ENCODE data around the gene THEMIS2.

The THEMIS2 gene

DNA sequence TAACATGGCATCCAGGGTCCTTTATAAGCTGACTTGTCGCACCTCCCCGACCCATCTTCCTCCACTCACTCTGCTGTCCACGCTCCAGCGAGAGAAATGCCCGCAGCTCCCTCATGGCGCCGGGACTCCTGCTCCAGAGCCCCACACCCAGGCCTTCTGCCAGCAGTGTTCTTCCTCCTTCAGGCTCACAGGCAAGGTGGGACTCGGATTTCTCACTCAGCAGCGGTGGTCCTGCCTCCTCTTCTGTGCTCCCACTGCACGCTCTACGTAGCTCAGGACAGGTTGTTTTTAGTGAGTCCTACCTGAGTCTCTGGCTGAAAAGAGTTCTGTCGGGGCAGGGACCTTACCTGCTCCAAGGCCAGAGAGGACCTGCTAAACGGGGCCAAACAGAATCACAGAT lies 11.2 kb downstream of the THEMIS2 start:
- TF ChIP-seq, protein P1, sequence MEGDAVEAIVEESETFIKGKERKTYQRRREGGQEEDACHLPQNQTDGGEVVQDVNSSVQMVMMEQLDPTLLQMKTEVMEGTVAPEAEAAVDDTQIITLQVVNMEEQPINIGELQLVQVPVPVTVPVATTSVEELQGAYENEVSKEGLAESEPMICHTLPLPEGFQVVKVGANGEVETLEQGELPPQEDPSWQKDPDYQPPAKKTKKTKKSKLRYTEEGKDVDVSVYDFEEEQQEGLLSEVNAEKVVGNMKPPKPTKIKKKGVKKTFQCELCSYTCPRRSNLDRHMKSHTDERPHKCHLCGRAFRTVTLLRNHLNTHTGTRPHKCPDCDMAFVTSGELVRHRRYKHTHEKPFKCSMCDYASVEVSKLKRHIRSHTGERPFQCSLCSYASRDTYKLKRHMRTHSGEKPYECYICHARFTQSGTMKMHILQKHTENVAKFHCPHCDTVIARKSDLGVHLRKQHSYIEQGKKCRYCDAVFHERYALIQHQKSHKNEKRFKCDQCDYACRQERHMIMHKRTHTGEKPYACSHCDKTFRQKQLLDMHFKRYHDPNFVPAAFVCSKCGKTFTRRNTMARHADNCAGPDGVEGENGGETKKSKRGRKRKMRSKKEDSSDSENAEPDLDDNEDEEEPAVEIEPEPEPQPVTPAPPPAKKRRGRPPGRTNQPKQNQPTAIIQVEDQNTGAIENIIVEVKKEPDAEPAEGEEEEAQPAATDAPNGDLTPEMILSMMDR (conservative IDR thresholded peaks at IDR 0.05): no peak
- H3K27ac ChIP-seq: no peak overlapping the region

DNA sequence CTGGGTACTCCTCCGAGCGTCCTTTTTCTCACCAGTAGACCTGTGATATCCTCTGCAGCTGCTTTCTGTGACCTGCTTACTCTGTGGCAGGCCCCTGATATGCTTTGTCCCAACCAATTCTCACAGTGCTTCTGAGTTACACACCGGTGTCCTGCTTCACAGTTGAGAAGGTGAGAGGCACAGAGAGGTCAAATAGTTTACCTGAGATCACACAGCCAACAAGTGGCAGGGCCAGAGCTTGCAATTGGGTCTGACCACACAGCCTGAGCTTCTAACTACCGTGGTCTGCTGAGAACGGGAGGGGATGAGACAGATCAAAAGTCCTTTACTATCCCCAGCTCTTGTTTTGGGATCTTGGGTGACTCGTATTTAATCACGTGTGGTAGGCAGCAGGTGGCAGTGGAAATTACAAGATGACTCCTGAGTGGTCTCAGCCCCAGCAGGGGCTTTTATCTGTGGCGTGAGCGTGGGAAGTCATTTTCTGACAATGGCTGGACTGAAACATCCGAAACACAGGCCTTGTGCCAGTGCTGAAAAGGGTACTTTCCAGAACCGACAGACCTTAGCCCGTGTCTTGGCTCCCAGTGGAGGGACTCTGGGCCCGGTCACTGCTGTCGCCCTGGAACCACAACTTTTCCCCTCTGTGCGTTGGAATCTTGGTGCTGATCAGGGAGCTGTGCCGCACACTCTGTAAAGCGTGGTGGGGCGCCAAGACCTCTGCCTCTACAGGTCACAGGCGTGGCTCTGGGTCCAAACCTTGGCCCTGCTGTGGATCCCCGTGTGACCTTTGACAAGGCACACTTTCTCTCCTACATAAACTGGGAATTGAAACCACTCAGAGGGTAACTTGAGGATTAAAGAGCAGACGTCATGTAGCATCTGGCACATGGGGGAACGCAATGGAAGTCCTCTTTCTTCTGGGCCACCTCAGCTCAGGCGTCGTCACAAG lies 11.9 kb downstream of the THEMIS2 start:
- no peak overlapping the region for H3K27ac ChIP-seq
- TF ChIP-seq, protein P1 (conservative IDR thresholded peaks at IDR 0.05): no peak

DNA sequence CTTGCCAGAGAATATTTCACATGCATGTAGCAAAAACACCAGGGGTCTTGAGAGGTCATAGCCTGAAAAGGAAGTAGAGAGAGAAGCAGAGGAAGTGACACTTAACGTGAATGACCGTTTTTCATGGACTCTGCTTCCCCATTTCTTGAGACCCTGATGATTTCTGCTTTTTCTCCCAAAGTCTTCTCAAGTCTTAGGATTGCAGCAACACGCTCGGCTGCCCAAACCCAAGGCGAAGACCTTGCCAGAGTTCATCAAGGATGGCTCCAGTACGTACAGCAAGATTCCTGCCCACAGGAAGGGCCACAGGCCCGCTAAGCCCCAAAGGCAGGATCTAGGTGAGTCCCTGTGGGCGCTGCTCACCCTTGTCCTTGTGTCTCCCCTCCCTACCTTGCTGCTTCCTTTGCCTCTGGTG lies 12.8 kb downstream of the THEMIS2 start:
- no peak overlapping the region for H3K27ac ChIP-seq
- TF ChIP-seq, protein P1 (conservative IDR thresholded peaks at IDR 0.05): no peak

DNA sequence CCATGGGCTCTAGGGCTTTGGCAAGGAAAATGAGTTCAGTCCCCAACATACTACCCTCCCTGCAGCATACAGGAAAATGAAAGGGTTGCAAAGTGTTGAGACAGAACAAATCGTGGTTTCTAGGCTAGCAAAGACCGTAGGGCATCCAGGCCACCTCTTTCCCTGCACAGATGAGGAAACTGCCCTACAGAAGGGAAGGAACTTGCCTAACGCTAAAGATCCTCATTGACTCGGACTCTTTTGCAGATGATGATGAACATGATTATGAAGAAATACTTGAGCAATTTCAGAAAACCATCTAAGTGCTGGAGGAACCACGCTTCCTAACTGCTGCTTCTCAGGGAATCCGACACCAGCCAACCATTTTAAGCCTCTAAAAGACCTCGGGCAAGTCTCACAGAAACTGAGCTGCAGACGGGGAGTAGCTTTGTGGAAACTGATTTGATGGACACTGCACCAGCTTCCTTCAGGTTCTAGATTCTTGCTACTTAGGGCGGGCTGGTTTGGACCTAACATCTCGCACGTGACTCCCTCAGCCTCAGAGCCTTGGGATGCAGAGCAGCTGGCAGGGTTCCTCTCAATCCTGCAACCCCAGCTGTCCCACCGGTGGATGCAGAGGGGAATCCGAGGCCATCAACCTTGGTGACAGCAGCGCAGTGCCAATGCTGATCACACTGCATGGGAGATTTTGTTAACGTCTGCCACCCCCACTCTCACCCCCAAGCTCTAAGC lies 13.4 kb downstream of the THEMIS2 start:
- TF ChIP-seq, protein P1 (conservative IDR thresholded peaks at IDR 0.05): no peak
- H3K27ac ChIP-seq: no peak overlapping the region

DNA sequence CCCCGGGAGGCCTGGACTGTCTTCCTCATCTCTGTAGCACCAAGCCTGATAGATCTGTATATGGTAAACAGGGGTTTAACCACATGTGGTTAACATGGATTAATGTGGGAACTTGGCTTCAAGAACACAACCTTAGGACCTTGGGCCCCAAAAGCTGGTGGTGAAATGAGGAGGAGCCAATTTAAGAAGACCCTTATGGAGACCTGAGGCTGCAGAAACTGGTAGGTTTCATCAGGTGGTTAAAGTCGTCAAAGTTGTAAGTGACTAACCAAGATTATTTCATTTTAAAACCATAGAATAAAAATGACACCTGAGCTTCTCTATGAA lies 14.0 kb downstream of the THEMIS2 start:
- no peak overlapping the region for H3K27ac ChIP-seq
- TF ChIP-seq, protein P1 (conservative IDR thresholded peaks at IDR 0.05): no peak

DNA sequence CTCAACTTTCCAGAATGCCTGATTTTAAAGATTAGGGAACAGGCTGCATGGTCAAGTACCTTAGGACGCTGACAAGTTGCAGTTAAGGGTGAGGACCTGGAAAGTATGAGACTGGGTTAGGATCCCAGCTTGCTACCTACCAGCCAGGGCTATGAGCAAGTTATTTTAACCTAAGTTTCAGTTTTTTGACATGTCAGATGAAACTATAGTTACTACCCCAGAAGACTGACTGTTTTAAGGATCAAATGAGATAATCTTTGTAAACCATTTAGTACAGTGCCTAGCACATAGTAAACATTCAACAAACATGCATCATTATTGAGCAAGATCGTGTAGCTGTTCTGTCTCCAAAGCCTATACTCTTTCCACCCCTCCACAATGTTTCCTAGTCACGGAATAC lies 14.4 kb downstream of the THEMIS2 start:
- H3K27ac ChIP-seq: no peak overlapping the region
- TF ChIP-seq, protein P1 (conservative IDR thresholded peaks at IDR 0.05): no peak

DNA sequence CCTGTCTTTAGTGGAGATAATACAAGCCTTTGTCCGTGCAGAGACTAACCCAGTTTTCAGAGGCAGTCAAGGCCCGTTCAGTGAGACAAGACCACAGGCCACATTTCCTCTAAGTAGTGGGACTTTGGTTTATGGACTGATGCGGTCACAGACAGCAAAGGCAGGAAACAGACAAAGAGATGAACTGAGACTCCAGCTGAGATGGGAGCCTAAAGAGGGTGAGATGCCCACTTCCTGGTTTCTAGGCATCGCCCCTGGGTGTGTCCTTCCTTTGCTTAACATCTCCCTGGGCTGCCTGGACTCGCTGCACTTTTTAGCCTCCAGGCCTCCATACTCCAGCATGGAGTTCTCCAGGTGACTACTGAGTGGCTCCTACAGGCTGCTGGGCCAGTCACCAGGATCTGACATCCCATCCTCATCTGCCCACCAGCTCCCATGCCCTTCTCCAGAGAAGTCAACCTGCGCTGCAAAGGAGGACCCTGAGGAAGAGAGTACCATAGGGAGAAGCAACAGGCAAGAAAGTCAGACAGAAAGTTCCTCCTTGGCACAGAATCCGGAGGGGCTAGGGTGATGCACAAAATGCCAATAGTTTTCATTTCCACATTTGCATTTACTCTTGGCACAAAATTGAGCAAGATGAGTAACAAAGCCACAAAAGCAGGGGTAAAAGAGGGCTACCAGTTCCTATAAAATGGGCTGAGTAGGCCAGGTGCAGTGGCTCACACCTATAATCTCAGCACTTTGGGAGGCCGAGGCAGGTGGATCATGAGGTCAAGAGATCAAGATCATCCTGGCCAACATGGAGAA lies 15.1 kb downstream of the THEMIS2 start:
- no peak overlapping the region for H3K27ac ChIP-seq
- TF ChIP-seq, protein P1 (conservative IDR thresholded peaks at IDR 0.05): no peak

Data from VCaP (cell line).